ENCODE results near the gene FRMD4B.

DNA sequence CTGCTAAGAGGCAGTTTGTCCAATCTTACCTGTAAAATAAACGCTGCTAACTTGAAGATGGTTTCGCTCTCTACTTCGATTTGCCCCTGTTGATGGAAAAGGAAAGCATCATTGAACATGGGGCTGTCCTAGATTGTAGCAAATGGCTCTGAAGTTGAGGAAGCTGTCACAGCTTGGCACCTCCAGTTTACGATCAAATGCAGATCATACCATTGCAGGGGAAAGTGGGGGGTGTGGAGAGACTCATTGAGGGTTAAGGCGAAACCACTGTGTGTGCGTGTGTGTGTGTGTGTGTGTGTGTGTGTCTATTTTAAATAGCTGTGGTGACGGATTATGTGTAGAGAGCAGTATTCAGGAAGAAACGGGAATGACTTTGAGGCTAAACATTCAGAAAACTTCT lies 135.9 kb downstream of the FRMD4B start:
- TF ChIP-seq, protein P1, sequence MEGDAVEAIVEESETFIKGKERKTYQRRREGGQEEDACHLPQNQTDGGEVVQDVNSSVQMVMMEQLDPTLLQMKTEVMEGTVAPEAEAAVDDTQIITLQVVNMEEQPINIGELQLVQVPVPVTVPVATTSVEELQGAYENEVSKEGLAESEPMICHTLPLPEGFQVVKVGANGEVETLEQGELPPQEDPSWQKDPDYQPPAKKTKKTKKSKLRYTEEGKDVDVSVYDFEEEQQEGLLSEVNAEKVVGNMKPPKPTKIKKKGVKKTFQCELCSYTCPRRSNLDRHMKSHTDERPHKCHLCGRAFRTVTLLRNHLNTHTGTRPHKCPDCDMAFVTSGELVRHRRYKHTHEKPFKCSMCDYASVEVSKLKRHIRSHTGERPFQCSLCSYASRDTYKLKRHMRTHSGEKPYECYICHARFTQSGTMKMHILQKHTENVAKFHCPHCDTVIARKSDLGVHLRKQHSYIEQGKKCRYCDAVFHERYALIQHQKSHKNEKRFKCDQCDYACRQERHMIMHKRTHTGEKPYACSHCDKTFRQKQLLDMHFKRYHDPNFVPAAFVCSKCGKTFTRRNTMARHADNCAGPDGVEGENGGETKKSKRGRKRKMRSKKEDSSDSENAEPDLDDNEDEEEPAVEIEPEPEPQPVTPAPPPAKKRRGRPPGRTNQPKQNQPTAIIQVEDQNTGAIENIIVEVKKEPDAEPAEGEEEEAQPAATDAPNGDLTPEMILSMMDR (IDR thresholded peaks at IDR 0.05) = no peak
- TF ChIP-seq POLR2A (IDR thresholded peaks at IDR 0.05) (no peak), EP300 (IDR thresholded peaks at IDR 0.05) (no peak), POLR2AphosphoS5 (IDR thresholded peaks at IDR 0.05) (no peak)

All from upper lobe of left lung (tissue), 4 donors.